Epithelial cell of esophagus (primary cell): Measurements from ENCODE around the gene ARHGEF28.

Source experiments
- DNase-seq: peaks from one replicate; pipeline ENCODE4 v3.0.0; 2010; ENCODE audit warnings: low read depth
- H3K4me3 ChIP-seq: 2 replicates; pipeline ENCODE4 v1.5.1; 2011; ENCODE audit warnings: mild to moderate bottlenecking, low read length, control low read depth
- CTCF ChIP-seq: IDR thresholded peaks from 2 replicates; pipeline ENCODE4 v1.5.1; 2011; ENCODE audit warnings: low read depth, mild to moderate bottlenecking, low read length, control low read depth, inconsistent platforms; ENCODE audit not compliant: insufficient read depth; ENCODE audit errors: missing control alignments

ARHGEF28 gene

DNA sequence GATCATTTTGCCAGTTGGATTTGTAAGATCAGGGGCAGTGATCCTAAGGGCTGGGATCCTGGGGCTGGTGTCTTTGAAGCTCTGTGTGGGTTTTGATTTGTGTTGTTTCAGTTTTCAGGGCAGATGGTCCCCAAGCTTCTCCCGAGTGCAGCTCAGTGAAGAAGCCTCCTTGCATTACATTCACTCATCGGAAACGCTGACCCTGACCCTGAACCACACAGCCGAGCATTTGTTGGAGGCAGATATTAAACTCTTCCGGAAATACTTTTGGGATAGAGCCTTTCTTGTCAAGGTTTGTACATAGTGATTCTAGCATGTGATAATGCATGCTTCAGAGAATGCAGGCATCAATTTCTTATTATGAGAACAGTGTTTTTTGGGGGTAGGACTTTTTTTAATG lies 150.4 kb downstream of the ARHGEF28 start:
- TF ChIP-seq CTCF, result no peak
- no peak for DNase-seq
- H3K4me3 ChIP-seq, result no peak overlapping the region

DNA sequence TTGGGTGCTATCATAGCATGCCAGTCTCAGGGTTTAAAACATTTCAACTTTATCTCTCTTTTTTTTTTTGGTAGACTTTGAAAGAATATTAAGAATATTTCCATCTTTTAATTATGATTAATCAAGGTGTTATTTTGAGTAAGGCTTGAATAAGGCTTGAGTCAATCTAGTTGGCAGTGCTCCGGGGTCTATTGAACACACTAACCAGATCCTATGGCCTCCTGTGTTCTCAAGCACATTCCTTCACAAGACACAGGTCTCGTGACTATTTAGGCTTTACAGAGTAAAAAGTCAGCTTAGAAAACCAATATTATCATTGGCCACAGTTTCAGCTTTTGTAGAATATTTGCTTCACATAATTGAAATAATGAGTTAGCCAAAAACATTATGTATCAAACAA lies 151.2 kb downstream of the ARHGEF28 start:
- no peak for TF ChIP-seq CTCF
- no peak for DNase-seq
- H3K4me3 ChIP-seq, result no peak overlapping the region

DNA sequence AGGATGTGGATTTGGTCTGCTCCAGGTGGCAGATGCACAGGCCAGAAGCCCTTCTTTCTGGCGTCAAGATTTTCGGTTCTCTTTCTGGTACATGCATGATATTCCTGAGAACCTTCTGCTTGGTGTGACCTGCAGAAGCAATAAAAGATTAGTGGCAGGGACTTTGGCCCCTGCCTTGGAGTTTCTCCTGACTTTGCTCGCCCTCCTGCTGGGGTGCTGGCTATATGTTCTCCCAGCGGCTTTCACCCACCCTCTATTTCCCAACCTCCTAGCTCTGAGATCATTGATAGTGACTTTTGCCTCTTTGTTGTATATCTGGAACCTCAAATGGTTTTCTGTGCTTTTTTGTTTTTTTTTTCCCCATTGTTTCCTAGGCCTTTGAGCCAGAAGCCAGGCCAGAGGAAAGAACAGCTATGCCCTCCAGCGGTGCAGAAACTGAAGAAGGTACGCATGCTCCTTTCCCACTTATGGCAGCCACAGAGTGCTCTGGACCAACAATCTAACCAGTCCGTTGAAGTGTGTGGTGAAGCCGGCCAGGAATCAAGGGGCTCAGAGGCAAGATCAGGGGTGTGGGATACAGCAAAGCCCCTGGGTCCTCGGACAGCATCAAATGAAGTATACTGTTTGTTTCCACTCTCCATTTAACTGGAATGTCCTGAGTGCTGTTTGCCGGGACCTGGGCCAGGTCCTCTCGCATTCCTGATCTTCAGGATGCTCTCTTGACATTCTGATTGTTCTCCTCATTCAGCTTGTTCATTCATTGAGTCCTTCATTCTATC lies 154.5 kb downstream of the ARHGEF28 start:
- no peak for TF ChIP-seq CTCF
- DNase-seq, result no peak
- no peak overlapping the region for H3K4me3 ChIP-seq

- no peak for DNase-seq
- TF ChIP-seq CTCF, result no peak
- H3K4me3 ChIP-seq, result no peak overlapping the region
Observed at GRCh38 chr5:73781107-73781768, 155.2 kb downstream of the ARHGEF28 start.

- peak; percentile 34 for TF ChIP-seq CTCF
- no peak overlapping the region for H3K4me3 ChIP-seq
- peak; percentile 37 for DNase-seq
Observed at GRCh38 chr5:73783828-73784227, 157.8 kb downstream of the ARHGEF28 start.

DNA sequence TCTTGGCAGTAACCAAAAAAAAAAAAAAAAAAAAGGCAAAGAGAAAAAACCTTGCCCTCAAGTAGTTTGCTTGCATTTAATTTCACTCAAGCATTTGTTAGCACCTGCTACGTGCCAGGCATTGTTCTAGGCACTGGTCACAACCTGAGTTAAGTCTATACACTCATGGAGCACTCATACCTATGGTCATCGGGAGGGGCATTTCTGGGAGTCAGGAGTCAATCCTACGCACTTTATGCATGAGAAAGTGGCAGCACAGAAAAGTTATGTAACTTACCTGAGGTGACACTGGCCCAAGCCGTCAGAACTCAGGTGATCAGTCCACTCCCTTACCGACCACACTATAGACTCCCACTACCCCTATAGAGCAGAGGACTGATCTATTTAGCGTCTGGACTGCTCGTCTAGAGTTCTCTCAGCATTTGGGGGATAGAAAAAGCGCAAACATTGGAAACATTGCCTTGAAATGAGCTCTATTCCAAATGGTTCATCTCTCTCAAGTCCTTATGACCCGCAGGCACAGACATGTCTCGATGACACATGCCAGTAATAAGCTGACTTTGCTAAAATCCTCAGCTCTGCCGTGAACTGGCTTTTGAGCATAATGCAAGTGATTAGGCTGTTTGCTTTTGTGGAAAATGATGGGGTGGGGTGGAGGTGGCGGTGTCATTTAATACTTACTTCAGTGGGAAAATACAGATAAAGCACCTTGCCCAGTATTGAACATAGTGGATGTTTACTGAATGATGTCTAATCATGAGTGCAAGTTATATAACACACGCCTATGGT lies 160.2 kb downstream of the ARHGEF28 start:
- H3K4me3 ChIP-seq, result peak overlapping the region; percentile 33
- no peak for TF ChIP-seq CTCF
- DNase-seq, result peak; percentile 94
